Osteoblast (primary cell): ENCODE data around the gene PBX1. TPM values are rescaled to one million over a fixed set of nuclear protein-coding genes. Genes with fewer than 3 reads are reported as not detected.

Experiments used
- DNase-seq: peaks from one replicate; pipeline ENCODE4 v3.0.0; 2011; ENCODE audit warnings: low spot score, mixed read lengths; ENCODE audit not compliant: insufficient read length; ENCODE audit errors: missing footprints
- H2AFZ ChIP-seq: 2 replicates; pipeline ENCODE4 v1.6.0; 2011; ENCODE audit warnings: mild to moderate bottlenecking, low read length
- H3K27ac ChIP-seq: 2 replicates; pipeline ENCODE4 v1.5.1; 2011; ENCODE audit warnings: mild to moderate bottlenecking, low read depth, low read length, moderate library complexity
- H3K27me3 ChIP-seq: 2 replicates; pipeline ENCODE4 v1.6.0; 2012; ENCODE audit warnings: mild to moderate bottlenecking, control low read depth, inconsistent platforms, low read length, moderate library complexity; ENCODE audit not compliant: insufficient read depth
- H3K36me3 ChIP-seq: 2 replicates; pipeline ENCODE4 v1.5.1; 2011; ENCODE audit warnings: mild to moderate bottlenecking, low read length, control low read depth, moderate library complexity; ENCODE audit not compliant: insufficient read depth
- H3K4me1 ChIP-seq: 2 replicates; pipeline ENCODE4 v1.5.1; 2011; ENCODE audit warnings: mild to moderate bottlenecking, low read length, control low read depth, moderate library complexity; ENCODE audit not compliant: insufficient read depth
- H3K4me2 ChIP-seq: 2 replicates; pipeline ENCODE4 v1.6.0; 2011; ENCODE audit warnings: mild to moderate bottlenecking, low read length; ENCODE audit not compliant: insufficient read depth
- H3K4me3 ChIP-seq: fragments of 200-600 bp; sonication (generic); 3 replicates; pipeline ENCODE4 v1.5.1; 2012; ENCODE audit warnings: mild to moderate bottlenecking, low read length, inconsistent platforms; ENCODE audit not compliant: insufficient read depth
- H3K79me2 ChIP-seq: 2 replicates; pipeline ENCODE4 v1.6.0; 2012; ENCODE audit warnings: mild to moderate bottlenecking, low read length, control low read depth, inconsistent platforms; ENCODE audit not compliant: insufficient read depth
- H3K9me3 ChIP-seq: 2 replicates; pipeline ENCODE4 v1.5.1; 2011; ENCODE audit warnings: low read depth, low read length, control low read depth
- H4K20me1 ChIP-seq: 2 replicates; pipeline ENCODE4 v1.6.0; 2012; ENCODE audit warnings: mild to moderate bottlenecking, low read length, control low read depth; ENCODE audit not compliant: insufficient read depth
- CTCF ChIP-seq: IDR thresholded peaks from 2 replicates; pipeline ENCODE4 v1.5.1; 2011; ENCODE audit warnings: mild to moderate bottlenecking, low read depth, low read length, moderate library complexity; ENCODE audit errors: extremely low read depth
- total RNA-seq: library from RNA; depleted of rRNA; stranded (reverse); fragments of >200 nt; gene quantifications from 2 replicates; pipeline ENCODE4 v1.2.3, GENCODE V29; 2012

Gene PBX1
- total RNA-seq, 1 donor, result 10.1 TPM

- no peaks in the 10 kb centered on the region for H3K9me3 ChIP-seq
- no peaks in the 10 kb centered on the region for H4K20me1 ChIP-seq
- DNase-seq, result no peak
- no peaks in the 10 kb centered on the region for H3K36me3 ChIP-seq
- no peak overlapping the region for H3K4me2 ChIP-seq
- peaks cover 15% of the 10 kb centered on the region for H3K4me1 ChIP-seq
- H3K79me2 ChIP-seq, result no peaks in the 10 kb centered on the region
- no peaks in the 10 kb centered on the region for H3K27me3 ChIP-seq
- no peak overlapping the region for H3K27ac ChIP-seq
- no peak overlapping the region for H2AFZ ChIP-seq
- no peak overlapping the region for H3K4me3 ChIP-seq
- no peak for TF ChIP-seq CTCF
Measured at GRCh38 chr1:164641353-164641730, 82.4 kb downstream of the PBX1 start.

GRCh38 chr1:164643018-164643417, 84.0 kb downstream of the PBX1 start:
- no peaks in the 10 kb centered on the region for H4K20me1 ChIP-seq
- no peak for DNase-seq
- H3K36me3 ChIP-seq, result no peaks in the 10 kb centered on the region
- no peaks in the 10 kb centered on the region for H3K9me3 ChIP-seq
- H3K27ac ChIP-seq, result no peak overlapping the region
- H3K4me3 ChIP-seq, result no peak overlapping the region
- peaks cover 6% of the 10 kb centered on the region for H3K4me1 ChIP-seq
- no peaks in the 10 kb centered on the region for H3K79me2 ChIP-seq
- H3K4me2 ChIP-seq, result no peak overlapping the region
- H3K27me3 ChIP-seq, result no peaks in the 10 kb centered on the region
- TF ChIP-seq CTCF, result no peak
- H2AFZ ChIP-seq, result no peak overlapping the region

- no peak overlapping the region for H2AFZ ChIP-seq
- peaks cover 5% of the 10 kb centered on the region for H3K4me1 ChIP-seq
- no peak overlapping the region for H3K27ac ChIP-seq
- no peak overlapping the region for H3K4me2 ChIP-seq
- no peaks in the 10 kb centered on the region for H3K79me2 ChIP-seq
- H3K9me3 ChIP-seq, result no peaks in the 10 kb centered on the region
- H3K36me3 ChIP-seq, result no peaks in the 10 kb centered on the region
- H4K20me1 ChIP-seq, result no peaks in the 10 kb centered on the region
- TF ChIP-seq CTCF, result no peak
- no peak for DNase-seq
- no peak overlapping the region for H3K4me3 ChIP-seq
- H3K27me3 ChIP-seq, result no peaks in the 10 kb centered on the region
Measured at GRCh38 chr1:164644268-164644667, 85.3 kb downstream of the PBX1 start.

- Histone ChIP-seq H3K27ac (no peak overlapping the region), H4K20me1 (no peaks in the 10 kb centered on the region), H3K9me3 (no peaks in the 10 kb centered on the region), H3K27me3 (no peaks in the 10 kb centered on the region), H3K36me3 (no peaks in the 10 kb centered on the region), H3K4me1 (peaks cover 5% of the 10 kb centered on the region), H3K4me3 (peak overlapping the region; percentile 36), H2AFZ (no peak overlapping the region), H3K79me2 (no peaks in the 10 kb centered on the region), H3K4me2 (peak overlapping the region; percentile 60)
- no peak for TF ChIP-seq CTCF
- peak; percentile 58 for DNase-seq
Measured at GRCh38 chr1:164644774-164645644, 86.0 kb downstream of the PBX1 start.
